WTC11 (cell line): Measurements from ENCODE around the gene RIC3. TPM values are rescaled to one million over a fixed set of nuclear protein-coding genes. Genes with fewer than 3 reads are reported as not detected.

Experiments
- ATAC-seq: fragments of 200-7000 bp; cut with Tn5 transposase; 2 replicates; pipeline ENCODE4 v1.10.0; 2021; ENCODE audit warnings: mild to moderate bottlenecking, moderate library complexity
- CTCF ChIA-PET: fragments of 300-600 bp; sonication (Branson Sonifier 250); formaldehyde crosslinking; loops from one replicate; lab custom pipeline; 2021; ENCODE audit warnings: antibody characterized with exemption; lab: Charles Lee
- POLR2A ChIA-PET: fragments of 350-600 bp; sonication (Branson Sonifier 250); formaldehyde crosslinking; loops from one replicate; lab custom pipeline; 2021; ENCODE audit warnings: antibody characterized with exemption; lab: Charles Lee
- DNase-seq: peaks from one replicate; pipeline ENCODE4 v3.0.0; 2021; ENCODE audit warnings: low spot score
- H3K27ac Mint-ChIP-seq: 2 replicates; pipeline ENCODE4 v1.8.0; 2021; ENCODE audit warnings: mixed read lengths
- H3K27me3 Mint-ChIP-seq: 2 replicates; pipeline ENCODE4 v1.8.0; 2021; ENCODE audit warnings: low read depth, mild to moderate bottlenecking, moderate library complexity, mixed read lengths
- H3K36me3 Mint-ChIP-seq: 2 replicates; pipeline ENCODE4 v1.8.0; 2021; ENCODE audit warnings: mixed read lengths
- H3K4me1 Mint-ChIP-seq: 2 replicates; pipeline ENCODE4 v1.8.0; 2022; ENCODE audit warnings: mixed read lengths
- H3K4me3 Mint-ChIP-seq: 2 replicates; pipeline ENCODE4 v1.8.0; 2021; ENCODE audit warnings: mild to moderate bottlenecking, moderate library complexity, mixed read lengths
- H3K9me3 Mint-ChIP-seq: 2 replicates; pipeline ENCODE4 v1.8.0; 2021; ENCODE audit warnings: mixed read lengths
- CREM ChIP-seq: sonication (generic); formaldehyde crosslinking; IDR thresholded peaks from 2 replicates; pipeline ENCODE4 v1.8.1; 2022; ENCODE audit warnings: mild to moderate bottlenecking, missing genetic modification reagents, moderate library complexity
- JAZF1 ChIP-seq: fragments of 250-450 bp; sonication (Bioruptor Pico); IDR thresholded peaks from 2 replicates; pipeline ENCODE4 v1.9.0; 2021; ENCODE audit warnings: moderate library complexity, mild to moderate bottlenecking, inconsistent platforms
- KAT7 ChIP-seq: sonication (generic); formaldehyde crosslinking; IDR thresholded peaks from 2 replicates; pipeline ENCODE4 v1.8.1; 2023; ENCODE audit warnings: missing genetic modification reagents, mild to moderate bottlenecking, borderline replicate concordance
- NFATC4 ChIP-seq: fragments of 250-450 bp; sonication (Bioruptor Pico); IDR thresholded peaks from 2 replicates; pipeline ENCODE4 v1.9.0; 2021; ENCODE audit warnings: mild to moderate bottlenecking
- NR1H2 ChIP-seq: sonication (generic); formaldehyde crosslinking; IDR thresholded peaks from 2 replicates; pipeline ENCODE4 v1.9.0; 2021; ENCODE audit warnings: mild to moderate bottlenecking, moderate library complexity, missing genetic modification reagents
- OVOL2 ChIP-seq: fragments of 250-450 bp; sonication (Bioruptor Pico); IDR thresholded peaks from 2 replicates; pipeline ENCODE4 v1.9.0; 2021; ENCODE audit warnings: mild to moderate bottlenecking, borderline replicate concordance
- SMAD3 ChIP-seq: sonication (generic); formaldehyde crosslinking; IDR thresholded peaks from 2 replicates; pipeline ENCODE4 v1.8.0; 2022; ENCODE audit warnings: missing genetic modification reagents, mild to moderate bottlenecking, borderline replicate concordance
- TEAD4 ChIP-seq: sonication (generic); formaldehyde crosslinking; IDR thresholded peaks from 2 replicates; pipeline ENCODE4 v1.8.0; 2022; ENCODE audit warnings: mild to moderate bottlenecking, missing genetic modification reagents
- ZNF121 ChIP-seq: sonication (generic); formaldehyde crosslinking; IDR thresholded peaks from 2 replicates; pipeline ENCODE4 v1.8.0; 2023; ENCODE audit warnings: missing genetic modification reagents
- ZNF138 ChIP-seq: sonication (generic); formaldehyde crosslinking; conservative IDR thresholded peaks from 2 replicates; pipeline ENCODE4 v1.8.1; 2022; ENCODE audit warnings: mild to moderate bottlenecking, moderate library complexity, missing genetic modification reagents
- total RNA-seq: library from RNA; stranded (reverse); gene quantifications from 3 replicates; pipeline ENCODE4 v1.2.3, GENCODE V29; 2021
- TF ChIP-seq, protein P1 (sequence below): fragments of 250-450 bp; sonication (Bioruptor Pico); IDR thresholded peaks from 2 replicates; pipeline ENCODE4 v1.9.0; 2021; ENCODE audit warnings: mild to moderate bottlenecking
- TF ChIP-seq, protein P2 (sequence below): sonication (generic); formaldehyde crosslinking; conservative IDR thresholded peaks from 2 replicates; pipeline ENCODE4 v1.8.1; 2022; ENCODE audit warnings: mild to moderate bottlenecking, missing genetic modification reagents
- TF ChIP-seq, protein P3 (sequence below): sonication (generic); formaldehyde crosslinking; IDR thresholded peaks from 2 replicates; pipeline ENCODE4 v1.8.1; 2022; ENCODE audit warnings: missing genetic modification reagents, borderline replicate concordance
- TF ChIP-seq, protein P4 (sequence below): fragments of 200-600 bp; IDR thresholded peaks from 2 replicates; pipeline ENCODE4 v1.8.0; 2022; ENCODE audit warnings: antibody characterized with exemption
- TF ChIP-seq, protein P5 (sequence below): sonication (generic); formaldehyde crosslinking; IDR thresholded peaks from 2 replicates; pipeline ENCODE4 v1.8.1; 2022; ENCODE audit warnings: low read depth, missing genetic modification reagents, borderline replicate concordance
- TF ChIP-seq, protein P6 (sequence below): sonication (generic); formaldehyde crosslinking; IDR thresholded peaks from 2 replicates; pipeline ENCODE4 v1.8.0; 2022; ENCODE audit warnings: mild to moderate bottlenecking, missing genetic modification reagents
- TF ChIP-seq, protein P7 (sequence below): sonication (generic); formaldehyde crosslinking; IDR thresholded peaks from 2 replicates; pipeline ENCODE4 v1.8.1; 2023; ENCODE audit warnings: mild to moderate bottlenecking, missing genetic modification reagents

Gene RIC3
- total RNA-seq, 1 experiment from 2014 or later = 15.7 TPM

DNA sequence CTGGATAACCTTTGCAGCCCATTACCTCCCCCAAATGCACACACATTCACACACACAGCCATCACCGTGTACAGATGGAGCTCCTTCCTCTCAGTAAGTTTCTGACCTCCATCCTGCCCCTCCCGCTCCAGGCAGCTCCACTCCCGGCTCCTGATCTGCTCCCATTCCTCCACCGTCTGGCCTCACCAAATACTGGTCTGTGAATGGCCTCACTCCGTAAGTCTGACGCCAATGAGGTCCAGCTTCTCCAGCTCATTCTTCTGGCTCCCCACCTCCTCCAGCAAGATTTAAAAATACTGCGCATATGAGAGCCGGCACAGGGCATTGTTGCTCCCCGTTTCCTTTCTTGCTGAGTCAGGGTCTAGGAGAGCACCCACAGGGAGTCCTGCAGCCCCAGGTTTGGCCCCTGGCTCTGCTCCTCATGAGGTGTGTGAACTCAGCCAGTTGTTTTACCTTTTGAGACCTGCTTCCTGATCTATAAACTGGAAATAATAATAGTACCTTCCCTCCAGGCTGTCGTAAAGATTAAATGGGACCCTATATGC is 101.8 kb downstream of the RIC3 start:
- peak; percentile 34 for ATAC-seq
- CTCF ChIA-PET = interaction anchor here (0.9 to 3.6 kb wide), 9 partner anchors 12 to 80 kb away, joined by 3 to 36 read pairs (median 13); partner anchors contain the start of gene EIF3F

DNA sequence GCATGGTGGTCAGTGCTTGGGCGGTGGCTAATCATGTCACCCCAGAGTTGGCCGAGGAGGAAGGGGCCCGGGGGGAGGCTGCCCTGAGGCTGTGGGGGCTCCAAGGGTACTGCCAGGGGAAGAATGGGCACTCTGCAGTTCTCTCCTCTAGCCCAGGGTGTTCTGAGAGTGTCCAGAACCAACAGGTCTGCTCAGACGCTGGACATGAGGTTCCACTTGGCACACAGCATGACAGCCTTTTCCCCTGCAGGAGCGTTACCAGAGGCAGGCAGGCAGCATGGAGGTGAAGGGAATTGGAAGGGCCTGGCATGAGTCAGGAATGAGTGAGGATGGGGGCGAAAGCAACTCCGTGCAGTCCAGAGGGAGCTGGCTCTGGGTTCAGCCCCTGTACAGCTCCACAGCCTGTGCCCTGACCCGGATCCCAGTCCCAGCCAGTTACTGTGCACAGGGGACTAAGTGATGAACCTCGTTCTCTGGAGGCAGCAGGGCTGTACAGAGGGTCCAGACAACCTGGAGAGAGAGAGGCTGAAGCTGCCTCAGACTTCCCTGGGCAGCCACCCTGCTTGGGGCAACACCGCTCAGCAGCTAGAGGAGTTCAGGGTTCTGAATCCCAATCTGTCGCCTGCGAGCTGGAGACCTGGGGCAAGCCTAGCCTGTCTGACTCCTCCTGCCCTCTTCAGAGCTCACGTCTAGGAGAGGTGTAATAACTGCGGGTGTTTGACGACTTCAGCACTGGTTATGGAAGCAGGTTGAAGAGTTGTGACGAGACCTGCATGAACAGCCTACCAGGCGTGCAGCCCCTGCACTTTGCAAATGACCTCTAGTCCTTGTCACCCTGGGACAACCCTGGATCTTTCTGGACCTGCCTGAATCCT is 102.6 kb downstream of the RIC3 start:
- ChIA-PET CTCF (interaction anchor here (1.0 to 3.6 kb wide), 8 partner anchors 11 to 79 kb away, joined by 3 to 36 read pairs (median 14); partner anchors contain the start of gene EIF3F), POLR2A (no interaction called here)
- no peak overlapping the region for H3K4me3 Mint-ChIP-seq
- H3K4me1 Mint-ChIP-seq = peaks cover 24% of the 10 kb centered on the region
- no peak for DNase-seq
- TF ChIP-seq, protein P1, sequence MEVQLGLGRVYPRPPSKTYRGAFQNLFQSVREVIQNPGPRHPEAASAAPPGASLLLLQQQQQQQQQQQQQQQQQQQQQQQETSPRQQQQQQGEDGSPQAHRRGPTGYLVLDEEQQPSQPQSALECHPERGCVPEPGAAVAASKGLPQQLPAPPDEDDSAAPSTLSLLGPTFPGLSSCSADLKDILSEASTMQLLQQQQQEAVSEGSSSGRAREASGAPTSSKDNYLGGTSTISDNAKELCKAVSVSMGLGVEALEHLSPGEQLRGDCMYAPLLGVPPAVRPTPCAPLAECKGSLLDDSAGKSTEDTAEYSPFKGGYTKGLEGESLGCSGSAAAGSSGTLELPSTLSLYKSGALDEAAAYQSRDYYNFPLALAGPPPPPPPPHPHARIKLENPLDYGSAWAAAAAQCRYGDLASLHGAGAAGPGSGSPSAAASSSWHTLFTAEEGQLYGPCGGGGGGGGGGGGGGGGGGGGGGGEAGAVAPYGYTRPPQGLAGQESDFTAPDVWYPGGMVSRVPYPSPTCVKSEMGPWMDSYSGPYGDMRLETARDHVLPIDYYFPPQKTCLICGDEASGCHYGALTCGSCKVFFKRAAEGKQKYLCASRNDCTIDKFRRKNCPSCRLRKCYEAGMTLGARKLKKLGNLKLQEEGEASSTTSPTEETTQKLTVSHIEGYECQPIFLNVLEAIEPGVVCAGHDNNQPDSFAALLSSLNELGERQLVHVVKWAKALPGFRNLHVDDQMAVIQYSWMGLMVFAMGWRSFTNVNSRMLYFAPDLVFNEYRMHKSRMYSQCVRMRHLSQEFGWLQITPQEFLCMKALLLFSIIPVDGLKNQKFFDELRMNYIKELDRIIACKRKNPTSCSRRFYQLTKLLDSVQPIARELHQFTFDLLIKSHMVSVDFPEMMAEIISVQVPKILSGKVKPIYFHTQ (CRISPR knock-in tag) = no peak
- TF ChIP-seq, protein P2, sequence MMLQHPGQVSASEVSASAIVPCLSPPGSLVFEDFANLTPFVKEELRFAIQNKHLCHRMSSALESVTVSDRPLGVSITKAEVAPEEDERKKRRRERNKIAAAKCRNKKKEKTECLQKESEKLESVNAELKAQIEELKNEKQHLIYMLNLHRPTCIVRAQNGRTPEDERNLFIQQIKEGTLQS (CRISPR knock-in tag) = no peak
- TF ChIP-seq JAZF1 = no peak
- TF ChIP-seq TEAD4 (CRISPR knock-in tag) = no peak
- TF ChIP-seq, protein P3, sequence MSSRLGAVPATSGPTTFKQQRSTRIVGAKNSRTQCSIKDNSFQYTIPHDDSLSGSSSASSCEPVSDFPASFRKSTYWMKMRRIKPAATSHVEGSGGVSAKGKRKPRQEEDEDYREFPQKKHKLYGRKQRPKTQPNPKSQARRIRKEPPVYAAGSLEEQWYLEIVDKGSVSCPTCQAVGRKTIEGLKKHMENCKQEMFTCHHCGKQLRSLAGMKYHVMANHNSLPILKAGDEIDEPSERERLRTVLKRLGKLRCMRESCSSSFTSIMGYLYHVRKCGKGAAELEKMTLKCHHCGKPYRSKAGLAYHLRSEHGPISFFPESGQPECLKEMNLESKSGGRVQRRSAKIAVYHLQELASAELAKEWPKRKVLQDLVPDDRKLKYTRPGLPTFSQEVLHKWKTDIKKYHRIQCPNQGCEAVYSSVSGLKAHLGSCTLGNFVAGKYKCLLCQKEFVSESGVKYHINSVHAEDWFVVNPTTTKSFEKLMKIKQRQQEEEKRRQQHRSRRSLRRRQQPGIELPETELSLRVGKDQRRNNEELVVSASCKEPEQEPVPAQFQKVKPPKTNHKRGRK = no peak
- no peak for TF ChIP-seq KAT7
- H3K27ac Mint-ChIP-seq = no peak overlapping the region; the same call in 1 of the 2 replicates
- H3K9me3 Mint-ChIP-seq = no peaks in the 10 kb centered on the region
- ATAC-seq = no peak
- no peaks in the 10 kb centered on the region; the same call in 1 of the 2 replicates for H3K27me3 Mint-ChIP-seq
- no peaks in the 10 kb centered on the region for H3K36me3 Mint-ChIP-seq

More for the DNA sequence above, 101.8 kb downstream of the RIC3 start:
- Mint-ChIP-seq H3K27me3 (no peaks in the 10 kb centered on the region; the same call in 1 of the 2 replicates), H3K27ac (no peak overlapping the region; the same call in 1 of the 2 replicates), H3K9me3 (no peaks in the 10 kb centered on the region), H3K4me3 (no peak overlapping the region), H3K36me3 (no peaks in the 10 kb centered on the region), H3K4me1 (peaks cover 31% of the 10 kb centered on the region)
- DNase-seq = no peak
- POLR2A ChIA-PET = no interaction called here
- TF ChIP-seq, protein P4, sequence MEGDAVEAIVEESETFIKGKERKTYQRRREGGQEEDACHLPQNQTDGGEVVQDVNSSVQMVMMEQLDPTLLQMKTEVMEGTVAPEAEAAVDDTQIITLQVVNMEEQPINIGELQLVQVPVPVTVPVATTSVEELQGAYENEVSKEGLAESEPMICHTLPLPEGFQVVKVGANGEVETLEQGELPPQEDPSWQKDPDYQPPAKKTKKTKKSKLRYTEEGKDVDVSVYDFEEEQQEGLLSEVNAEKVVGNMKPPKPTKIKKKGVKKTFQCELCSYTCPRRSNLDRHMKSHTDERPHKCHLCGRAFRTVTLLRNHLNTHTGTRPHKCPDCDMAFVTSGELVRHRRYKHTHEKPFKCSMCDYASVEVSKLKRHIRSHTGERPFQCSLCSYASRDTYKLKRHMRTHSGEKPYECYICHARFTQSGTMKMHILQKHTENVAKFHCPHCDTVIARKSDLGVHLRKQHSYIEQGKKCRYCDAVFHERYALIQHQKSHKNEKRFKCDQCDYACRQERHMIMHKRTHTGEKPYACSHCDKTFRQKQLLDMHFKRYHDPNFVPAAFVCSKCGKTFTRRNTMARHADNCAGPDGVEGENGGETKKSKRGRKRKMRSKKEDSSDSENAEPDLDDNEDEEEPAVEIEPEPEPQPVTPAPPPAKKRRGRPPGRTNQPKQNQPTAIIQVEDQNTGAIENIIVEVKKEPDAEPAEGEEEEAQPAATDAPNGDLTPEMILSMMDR = no peak
- TF ChIP-seq, protein P5, sequence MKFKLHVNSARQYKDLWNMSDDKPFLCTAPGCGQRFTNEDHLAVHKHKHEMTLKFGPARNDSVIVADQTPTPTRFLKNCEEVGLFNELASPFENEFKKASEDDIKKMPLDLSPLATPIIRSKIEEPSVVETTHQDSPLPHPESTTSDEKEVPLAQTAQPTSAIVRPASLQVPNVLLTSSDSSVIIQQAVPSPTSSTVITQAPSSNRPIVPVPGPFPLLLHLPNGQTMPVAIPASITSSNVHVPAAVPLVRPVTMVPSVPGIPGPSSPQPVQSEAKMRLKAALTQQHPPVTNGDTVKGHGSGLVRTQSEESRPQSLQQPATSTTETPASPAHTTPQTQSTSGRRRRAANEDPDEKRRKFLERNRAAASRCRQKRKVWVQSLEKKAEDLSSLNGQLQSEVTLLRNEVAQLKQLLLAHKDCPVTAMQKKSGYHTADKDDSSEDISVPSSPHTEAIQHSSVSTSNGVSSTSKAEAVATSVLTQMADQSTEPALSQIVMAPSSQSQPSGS = no peak
- TF ChIP-seq NFATC4 (CRISPR knock-in tag) = no peak
- TF ChIP-seq, protein P6, sequence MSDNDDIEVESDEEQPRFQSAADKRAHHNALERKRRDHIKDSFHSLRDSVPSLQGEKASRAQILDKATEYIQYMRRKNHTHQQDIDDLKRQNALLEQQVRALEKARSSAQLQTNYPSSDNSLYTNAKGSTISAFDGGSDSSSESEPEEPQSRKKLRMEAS (CRISPR knock-in tag) = no peak
- TF ChIP-seq CREM = no peak
- no peak for TF ChIP-seq NR1H2 (CRISPR knock-in tag)
- no peak for TF ChIP-seq ZNF138 (CRISPR knock-in tag)
- TF ChIP-seq, protein P7, sequence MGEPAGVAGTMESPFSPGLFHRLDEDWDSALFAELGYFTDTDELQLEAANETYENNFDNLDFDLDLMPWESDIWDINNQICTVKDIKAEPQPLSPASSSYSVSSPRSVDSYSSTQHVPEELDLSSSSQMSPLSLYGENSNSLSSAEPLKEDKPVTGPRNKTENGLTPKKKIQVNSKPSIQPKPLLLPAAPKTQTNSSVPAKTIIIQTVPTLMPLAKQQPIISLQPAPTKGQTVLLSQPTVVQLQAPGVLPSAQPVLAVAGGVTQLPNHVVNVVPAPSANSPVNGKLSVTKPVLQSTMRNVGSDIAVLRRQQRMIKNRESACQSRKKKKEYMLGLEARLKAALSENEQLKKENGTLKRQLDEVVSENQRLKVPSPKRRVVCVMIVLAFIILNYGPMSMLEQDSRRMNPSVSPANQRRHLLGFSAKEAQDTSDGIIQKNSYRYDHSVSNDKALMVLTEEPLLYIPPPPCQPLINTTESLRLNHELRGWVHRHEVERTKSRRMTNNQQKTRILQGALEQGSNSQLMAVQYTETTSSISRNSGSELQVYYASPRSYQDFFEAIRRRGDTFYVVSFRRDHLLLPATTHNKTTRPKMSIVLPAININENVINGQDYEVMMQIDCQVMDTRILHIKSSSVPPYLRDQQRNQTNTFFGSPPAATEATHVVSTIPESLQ (CRISPR knock-in tag) = no peak
- no peak for TF ChIP-seq OVOL2 (CRISPR knock-in tag)
- no peak for TF ChIP-seq ZNF121
- TF ChIP-seq SMAD3 (CRISPR knock-in tag) = no peak
